AML-193 (cell line): ENCODE measurements around the gene KIR3DL3.
"Not testable (repeated sequence)": the region's sequence is repeated elsewhere in the genome, so short reads cannot be mapped to it uniquely, and the experiment has no call there.

Source experiments
- DNase-seq, 2 experiments: peaks; one replicate each; lab custom pipeline; 2025; lab: John Stamatoyannopoulos, UW

The KIR3DL3 gene

DNA sequence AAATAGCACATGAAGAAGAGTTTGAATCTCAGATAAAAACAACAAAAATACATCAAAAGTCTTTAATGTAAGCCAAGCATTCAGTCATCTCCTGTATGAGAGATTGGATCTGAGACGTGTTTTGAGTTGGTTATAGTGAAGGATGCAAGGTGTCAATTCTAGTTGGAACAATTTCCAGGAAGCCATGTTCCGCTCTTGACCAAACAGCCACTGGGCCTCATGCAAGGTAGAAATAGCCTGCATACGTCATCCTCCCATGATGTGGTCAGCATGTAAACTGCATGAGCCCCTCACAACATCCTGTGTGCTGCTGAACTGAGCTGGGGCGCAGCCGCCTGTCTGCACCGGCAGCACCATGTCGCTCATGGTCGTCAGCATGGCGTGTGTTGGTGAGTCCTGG is at the start of gene KIR3DL3:
Gene KIR3DL3, plus strand, starts transcription at position 301 of the 400 bp plus-strand sequence. Its CDS starts 55 bp downstream, at position 356.
- no peak for DNase-seq

DNA sequence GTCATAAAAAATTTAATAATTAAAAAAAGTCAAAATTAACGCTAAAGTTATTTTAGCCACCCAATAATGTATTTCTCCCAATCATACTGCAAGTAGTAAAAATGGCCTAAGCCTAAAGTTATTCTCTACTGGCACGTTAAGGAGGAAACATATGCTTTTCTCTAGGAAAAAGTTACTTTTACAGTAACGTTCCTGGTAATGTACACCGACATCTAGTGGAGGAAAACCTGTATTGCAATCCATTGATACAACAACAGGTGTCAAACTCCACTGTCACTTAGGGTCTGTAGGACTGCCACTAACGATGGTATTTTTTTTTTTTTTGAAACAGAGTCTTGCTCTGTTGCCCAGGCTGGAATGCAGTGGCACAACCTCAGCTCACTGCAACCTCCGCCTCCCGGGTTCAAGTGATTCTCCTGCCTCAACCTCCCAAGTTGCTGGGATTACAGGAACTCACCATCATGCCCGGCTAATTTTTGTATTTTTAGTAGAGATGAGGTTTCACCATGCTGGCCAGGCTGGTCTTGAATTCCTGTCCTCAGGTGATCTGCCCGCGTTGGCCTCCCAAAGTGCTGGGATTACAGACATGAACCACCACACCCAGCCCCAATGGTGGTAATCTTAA is 47.9 kb upstream of the KIR3DL3 start:
- DNase-seq = peak; percentile 42 to 45

DNA sequence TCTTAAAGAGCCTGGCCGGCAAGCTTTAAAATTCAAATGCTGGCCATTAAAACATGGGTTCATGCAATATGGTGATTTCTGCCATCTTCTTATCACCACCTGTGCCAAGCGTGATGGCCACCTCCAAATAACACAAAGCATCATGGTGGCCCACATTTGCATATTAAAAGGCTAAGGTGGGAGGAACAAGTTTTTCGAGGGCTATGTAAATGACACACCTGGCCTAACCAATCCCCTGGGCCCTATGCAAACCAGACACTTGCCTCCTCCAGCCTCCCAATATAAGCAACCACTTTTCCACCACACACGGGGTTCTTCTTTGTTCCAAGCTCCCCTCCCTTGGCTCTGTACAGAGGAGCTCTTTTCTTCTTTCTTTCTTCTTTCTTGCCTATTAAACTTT is 47.0 kb upstream of the KIR3DL3 start:
- no peak for DNase-seq

DNA sequence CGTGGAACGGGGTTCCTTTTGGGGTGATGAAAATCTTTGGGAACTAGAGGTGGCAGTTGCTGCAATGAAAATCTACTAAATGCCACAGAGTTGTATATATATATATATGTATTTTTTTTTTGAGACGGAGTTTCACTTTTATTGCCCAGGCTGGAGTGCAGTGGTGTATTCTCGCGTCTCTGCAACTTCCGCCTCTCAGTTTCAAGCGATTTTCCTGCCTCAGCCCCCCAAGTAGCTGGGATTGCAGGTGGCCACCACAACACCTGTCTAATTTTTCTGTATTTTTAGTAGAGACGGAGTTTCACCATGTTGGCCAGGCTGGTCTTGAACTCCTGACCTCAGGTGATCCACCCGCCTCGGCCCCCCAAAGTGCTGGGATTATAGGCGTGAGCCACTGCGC is 42.6 kb upstream of the KIR3DL3 start:
- DNase-seq = not testable (repeated sequence)

DNA sequence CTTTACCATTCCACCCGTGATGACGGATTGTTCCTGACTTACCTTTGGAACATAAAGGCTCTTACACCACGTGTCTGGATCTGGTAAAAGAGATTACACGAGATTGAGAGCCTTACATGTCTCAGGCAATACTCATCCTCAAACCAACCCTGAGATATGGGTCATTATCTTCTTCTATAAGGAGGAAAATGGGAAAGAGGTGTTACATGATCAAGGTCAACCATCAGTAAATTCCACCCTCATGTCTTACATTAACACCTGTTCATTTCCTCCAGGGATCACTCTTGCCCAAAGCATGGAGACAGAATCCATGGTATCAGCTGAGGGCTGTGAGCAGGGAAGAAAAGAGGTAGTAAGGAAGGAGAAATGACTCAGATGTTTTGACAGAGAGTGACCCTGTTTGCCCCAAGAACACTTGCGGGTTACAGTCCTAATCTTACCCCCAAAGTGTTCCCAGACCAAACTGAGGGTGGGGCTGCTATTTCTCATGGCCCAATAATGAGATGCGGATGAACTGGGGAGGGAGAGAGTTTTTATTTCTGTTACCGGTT is 41.9 kb upstream of the KIR3DL3 start:
- peak; percentile 7 to 31 for DNase-seq

DNA sequence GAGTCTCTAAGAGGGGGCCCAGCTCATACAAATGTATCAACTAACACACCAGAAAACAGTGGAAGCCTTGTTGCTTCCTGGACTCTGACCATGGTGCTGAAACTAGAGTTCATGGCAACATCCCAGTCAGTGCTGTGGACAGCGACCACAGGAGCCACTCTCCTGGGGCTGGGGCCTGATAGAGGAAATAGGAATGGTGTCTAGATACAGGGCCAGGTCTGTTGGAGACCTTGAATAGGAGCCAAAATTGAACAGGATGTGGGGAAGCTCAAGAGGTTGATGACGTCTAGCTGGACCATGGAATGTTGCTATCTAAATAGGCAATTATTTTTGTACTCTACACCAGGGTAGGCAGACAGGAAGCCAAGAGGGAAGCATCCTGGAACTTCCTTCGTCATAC is 39.7 kb upstream of the KIR3DL3 start:
- DNase-seq = peak; percentile 56 to 65

DNA sequence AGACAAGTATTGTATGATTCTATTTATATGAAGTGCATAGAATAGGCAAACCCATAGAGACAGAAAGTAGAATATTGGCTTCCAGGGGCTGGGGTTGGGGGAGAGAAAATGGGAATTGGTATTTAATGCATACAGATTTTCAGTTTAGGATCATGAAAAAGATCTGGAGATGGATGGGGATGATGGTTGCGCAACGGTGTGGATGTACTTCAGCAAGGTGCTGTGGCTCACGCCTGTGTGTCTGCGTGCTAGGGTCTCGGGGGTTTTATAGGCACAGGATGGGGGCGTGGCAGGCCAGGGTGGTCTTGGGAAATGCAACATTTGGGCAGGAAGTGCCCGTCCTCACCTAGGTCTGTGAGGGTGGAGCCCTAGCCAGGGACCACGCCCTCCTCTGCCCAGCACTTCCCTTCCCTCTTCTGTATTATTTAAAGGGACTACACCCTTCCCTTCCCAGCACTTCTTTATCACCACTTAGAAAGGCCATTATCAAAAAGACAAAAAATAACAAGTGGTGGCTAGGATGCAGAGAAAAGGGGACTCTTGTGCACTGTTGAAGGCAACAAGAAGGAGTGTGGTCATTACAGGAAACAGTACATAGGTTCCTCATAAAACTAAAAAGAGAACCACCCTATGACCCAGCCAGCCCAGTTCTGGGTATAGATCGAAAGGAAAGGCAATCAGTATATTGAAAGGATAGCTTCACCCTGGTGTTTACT is 32.5 kb upstream of the KIR3DL3 start:
- DNase-seq = no peak

DNA sequence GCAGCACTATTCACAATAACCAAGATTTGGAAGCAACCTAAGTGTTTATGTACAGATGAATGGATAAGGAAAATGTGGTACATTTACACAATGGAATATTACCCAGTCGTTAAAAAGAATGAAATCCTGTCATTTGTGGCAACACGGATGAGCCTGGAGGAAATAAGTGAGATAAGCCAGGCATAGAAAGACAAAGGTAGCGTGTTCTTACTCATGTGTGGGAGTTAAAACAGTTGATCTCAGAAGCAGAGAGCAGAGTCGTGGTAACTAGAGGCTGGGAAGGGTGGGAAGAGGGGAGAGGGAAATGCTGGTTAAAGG is 32.0 kb upstream of the KIR3DL3 start:
- no peak for DNase-seq

DNA sequence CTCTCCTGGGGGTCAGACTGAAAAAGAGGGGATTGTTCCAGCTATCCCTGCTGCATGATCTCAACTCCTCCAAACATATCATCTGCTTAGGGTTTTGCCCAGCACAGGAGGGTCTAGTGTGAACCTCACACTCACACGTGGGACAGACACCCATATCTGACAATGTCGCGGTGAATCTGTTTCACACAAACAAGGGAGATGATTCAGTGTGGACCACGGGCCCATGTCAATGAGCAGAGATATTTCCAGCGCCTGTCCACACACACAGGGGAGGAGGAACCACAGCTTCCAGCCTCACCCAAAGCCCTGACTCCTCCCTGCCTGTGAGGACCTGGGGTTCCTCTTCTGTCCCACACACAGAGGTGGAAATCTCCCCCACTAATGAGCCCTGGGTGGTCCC is 29.6 kb upstream of the KIR3DL3 start:
- no peak for DNase-seq

DNA sequence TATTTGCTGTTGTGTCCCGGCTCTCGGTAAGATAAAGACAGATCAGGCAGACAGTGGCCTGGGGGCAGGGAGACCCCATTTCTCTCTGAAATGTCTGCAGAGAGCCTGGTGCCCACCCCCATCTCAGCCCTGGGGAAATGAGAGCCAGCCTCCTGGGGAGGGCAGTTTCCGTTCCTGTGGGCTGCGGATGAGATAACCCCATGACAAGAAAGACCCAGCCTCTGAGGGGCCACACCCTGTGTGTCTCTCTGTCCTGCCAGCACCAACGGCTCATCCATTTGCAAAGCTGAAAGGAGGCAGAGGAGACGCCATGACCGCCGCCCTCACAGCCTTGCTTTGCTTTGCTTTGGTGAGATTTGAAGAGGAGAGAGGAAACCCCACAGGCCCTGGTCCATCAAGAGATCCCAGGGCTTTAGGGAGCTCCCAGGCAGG is 28.1 kb upstream of the KIR3DL3 start:
- no peak for DNase-seq

DNA sequence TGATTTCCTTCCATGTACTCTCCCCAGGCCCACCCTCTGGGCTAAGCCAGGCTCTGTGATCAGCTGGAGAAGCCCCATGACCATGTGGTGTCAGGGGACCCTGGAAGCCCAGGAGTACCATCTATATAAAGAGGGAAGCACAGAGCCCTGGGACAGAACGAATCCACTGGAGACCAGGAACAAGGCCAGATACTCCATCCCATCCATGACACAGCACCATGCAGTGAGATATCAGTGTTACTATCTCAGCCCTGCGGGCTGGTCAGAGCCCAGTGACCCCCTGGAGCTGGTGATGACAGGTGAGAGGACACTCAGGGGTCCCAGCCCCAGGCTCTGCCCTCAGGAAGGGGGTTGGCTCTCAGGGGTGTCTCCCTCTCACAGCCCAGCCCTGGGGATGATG is 27.5 kb upstream of the KIR3DL3 start:
- no peak for DNase-seq

DNA sequence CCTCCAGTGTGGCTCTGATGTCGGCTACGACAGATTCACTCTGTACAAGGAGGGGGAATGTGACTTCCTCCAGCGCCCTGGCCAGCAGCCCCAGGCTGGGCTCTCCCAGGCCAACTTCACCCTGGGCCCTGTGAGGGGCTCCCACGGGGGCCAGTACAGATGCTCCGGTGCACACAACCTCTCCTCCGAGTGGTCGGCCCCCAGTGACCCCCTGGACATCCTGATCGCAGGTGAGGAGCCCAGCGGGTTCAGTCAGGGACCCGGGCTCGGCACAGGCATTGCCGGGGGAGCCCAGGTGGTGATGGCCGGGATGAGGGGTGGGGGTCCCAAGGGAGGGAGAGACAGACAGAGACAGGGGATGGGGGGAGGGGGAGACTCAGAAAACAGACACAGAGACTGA is 26.5 kb upstream of the KIR3DL3 start:
- not testable (repeated sequence) for DNase-seq

DNA sequence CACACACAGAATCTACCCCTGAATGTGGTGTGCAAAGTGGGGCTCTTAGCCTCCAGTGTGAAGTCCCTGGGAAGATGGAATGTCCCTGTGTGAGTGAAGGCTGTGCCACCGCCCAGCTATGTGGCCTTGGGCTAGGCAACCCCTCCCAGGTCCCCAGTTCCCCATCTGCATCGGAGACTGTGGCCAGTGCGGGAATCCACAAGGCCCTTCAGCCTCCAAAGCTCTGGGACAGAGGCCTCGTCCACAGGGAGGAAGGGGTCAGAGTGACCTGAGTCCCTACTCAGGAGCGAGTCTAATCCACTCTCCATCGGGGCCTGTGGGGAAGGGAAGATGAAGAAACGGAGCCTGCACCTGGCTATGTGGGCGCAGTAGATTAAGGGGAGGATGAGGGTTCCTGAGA is 19.3 kb upstream of the KIR3DL3 start:
- DNase-seq = no peak

DNA sequence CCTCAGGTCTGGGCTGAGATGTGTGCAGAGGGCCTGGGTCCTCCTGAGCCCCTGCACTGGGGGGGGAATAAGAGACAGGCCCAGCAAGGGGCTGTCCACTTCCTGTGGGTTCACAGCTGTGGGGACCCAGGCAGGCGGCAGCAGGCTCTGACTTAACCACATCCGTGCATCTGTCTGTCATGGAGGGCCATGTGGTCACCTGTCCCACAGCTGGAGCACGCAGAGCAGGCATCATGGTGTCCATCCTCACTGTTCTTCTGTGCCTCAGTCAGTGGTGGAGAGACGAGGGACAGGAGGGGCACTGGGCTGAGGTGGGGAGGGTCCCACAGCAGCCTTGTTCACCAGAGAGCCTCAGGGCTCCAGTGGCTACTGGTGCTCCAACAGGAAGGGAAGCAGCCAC is 16.3 kb upstream of the KIR3DL3 start:
- DNase-seq = no peak

DNA sequence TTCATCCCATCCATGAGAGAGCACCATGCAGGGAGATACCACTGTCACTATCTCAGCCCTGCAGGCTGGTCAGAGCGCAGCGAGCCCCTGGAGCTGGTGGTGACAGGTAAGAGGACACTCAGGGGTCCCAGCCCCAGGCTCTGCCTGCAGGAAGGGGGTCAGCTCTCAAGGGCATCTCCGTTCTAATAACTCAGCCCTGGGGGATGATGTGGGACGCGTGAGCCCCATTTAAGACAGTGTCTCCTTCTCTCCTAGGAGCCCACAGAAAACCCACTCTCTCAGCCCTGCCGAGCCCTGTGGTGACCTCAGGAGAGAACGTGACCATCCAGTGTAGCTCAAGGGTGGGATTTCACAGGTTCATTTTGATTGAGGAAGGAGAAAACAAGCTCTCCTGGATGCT is 15.5 kb upstream of the KIR3DL3 start:
- DNase-seq = peak in 1 of 2 experiments; percentile 34

DNA sequence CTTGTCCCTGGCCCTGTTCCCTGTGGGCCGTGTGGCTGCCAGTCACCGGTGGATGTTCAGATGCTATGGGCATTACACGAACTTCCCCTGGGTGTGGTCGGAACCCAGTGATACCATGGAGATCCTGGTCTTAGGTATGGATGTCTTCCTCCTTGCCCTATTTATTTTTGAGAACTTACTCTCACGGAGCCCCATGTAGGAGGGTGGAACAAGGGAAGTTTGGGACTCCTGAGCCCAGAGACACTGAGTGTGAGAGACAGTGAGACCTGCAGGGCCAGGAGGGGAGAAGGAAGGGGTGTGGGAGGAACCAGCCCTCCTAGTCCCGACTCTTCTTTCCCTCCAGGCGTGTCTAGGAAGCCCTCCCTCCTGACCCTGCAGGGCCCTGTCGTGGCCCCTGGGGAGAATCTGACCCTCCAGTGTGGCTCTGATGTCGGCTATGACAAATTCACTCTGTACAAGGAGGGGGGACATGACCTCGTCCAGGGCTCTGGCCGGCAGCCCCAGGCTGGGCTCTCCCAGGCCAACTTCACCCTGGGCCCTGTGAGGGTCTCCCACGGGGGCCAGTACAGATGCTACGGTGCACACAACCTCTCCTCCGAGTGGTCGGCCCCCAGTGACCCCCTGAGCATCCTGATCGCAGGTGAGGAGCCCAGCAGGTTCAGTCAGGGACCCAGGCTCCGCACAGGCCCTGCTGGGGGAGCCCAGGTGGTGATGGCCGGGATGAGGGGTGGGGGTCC is 14.9 kb upstream of the KIR3DL3 start:
- no peak for DNase-seq

DNA sequence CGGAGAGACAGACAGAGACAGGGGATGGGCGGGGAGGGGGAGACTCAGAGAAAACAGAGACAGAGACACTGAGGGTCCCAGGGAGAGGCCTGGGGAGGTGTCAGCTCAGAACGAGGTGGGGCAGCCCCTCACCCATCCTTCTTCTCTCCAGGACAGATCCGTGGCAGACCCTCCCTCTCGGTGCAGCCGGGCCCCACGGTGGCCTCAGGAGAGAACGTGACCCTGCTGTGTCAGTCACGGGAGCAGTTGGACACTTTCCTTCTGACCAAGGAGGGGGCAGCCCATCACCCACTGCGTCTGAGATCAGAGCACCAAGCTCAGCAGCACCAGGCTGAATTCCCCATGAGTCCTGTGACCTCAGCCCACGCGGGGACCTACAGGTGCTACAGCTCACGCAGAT is 14.3 kb upstream of the KIR3DL3 start:
- not testable (repeated sequence) for DNase-seq

DNA sequence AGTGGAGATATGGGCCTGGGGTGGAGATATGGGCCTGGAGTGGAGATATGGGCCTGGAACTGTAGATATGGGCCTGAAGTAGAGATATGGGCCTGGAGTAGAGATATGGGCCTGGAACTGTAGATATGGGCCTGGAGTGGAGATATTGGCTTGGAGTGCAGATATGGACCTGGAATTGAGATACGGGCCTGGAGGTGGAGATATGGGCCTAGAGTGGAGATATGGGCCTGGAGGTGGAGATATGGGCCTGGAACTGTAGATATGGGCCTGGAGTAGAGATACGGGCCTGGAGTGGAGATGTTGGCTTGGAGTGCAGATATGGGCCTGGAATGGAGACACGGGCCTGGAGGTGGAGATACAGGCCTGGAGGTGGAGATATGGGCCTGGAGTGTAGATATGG is 402 bp downstream of the KIR3DL3 start:
- no peak for DNase-seq

DNA sequence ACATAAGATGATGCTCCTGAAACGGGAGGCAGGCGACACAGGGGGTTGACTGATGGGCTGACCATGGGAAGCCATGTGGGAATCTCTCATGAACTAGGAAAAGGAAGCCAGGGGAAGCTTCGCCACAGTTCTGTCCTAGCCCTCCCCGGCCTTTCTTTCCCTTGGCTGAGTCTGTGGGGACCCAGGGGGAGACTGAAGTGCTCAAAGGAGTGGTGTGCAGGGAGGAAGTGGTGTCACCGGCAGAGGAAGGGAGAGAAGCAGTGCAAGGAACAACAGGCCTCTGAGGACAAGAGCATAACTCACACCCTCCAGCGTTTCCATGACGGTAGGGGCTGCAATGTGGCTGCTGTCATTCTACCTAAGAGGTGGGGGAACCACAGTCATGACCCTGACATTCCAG is 1.1 kb downstream of the KIR3DL3 start:
- no peak for DNase-seq

DNA sequence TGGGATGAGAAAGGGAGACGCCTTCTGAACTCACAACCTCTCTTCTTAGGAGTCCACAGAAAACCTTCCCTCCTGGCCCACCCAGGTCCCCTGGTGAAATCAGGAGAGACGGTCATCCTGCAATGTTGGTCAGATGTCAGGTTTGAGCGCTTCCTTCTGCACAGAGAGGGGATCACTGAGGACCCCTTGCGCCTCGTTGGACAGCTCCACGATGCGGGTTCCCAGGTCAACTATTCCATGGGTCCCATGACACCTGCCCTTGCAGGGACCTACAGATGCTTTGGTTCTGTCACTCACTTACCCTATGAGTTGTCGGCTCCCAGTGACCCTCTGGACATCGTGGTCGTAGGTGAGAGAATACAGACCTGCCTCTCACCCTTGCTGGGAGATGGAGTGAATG is 3.3 kb downstream of the KIR3DL3 start:
- DNase-seq = no peak

DNA sequence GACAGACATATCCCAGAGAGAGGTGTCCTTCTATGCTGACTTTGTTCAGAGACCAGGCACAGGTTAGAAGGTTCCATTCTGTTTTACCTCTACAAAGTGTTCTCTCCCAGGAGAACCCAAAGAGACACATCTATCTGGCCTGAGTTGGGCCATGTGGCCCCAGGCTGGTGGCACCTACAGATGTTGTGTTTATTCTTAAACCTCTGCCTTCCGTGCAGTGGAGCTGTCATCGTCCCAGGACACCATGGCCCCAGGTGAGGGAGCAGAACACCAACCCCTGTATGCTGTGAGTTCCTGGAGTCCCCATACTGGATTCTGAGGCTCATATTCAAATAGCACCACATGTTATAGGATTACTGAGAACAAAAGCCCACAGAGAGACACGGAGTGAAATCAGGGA is 3.9 kb downstream of the KIR3DL3 start:
- DNase-seq = no peak

DNA sequence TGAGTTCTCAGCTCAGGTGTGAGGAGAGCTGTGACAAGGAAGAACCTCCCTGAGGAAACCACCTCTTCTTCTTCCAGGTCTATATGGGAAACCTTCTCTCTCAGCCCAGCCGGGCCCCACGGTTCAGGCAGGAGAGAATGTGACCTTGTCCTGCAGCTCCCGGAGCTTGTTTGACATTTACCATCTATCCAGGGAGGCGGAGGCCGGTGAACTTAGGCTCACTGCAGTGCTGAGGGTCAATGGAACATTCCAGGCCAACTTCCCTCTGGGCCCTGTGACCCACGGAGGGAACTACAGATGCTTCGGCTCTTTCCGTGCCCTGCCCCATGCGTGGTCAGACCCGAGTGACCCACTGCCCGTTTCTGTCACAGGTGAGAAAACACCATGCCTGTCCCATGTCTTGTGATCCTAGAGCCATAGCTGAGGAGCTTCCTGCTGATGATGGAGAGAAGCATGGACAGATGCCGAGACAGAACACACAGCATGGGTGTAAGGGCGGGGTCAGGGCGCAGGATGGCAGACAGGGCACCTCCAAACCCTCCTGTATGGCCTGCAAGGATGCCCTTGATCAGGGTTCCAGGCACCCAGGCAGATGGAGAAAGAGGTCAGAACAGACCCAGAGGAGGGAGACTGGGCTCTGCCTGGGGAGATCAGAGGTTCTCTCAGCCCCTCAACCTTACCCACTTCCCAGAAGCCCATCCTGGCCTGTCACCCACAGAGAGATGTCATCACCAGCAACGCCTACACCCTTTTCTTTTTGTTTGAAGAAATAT is 5.4 kb downstream of the KIR3DL3 start:
- DNase-seq = no peak
